Ovary (tissue), 9 donors: ENCODE measurements around the gene DPYSL5. TPM values are rescaled to one million over a fixed set of nuclear protein-coding genes. Genes with fewer than 3 reads are reported as not detected.

ENCODE experiments used
- DNase-seq, 5 donors: peaks; one replicate each; pipeline ENCODE4 v3.0.0-alpha.2; 2019 to 2020
- H3K27ac ChIP-seq, 2 donors: fragments of 200-600 bp; one replicate each; pipeline versions ENCODE4 v1.5.1 to v1.8.0; 2019 to 2022
- H3K27me3 ChIP-seq: fragments of 200-600 bp; one replicate; pipeline ENCODE4 v1.8.0; 2022
- H3K36me3 ChIP-seq: fragments of 200-600 bp; sonication (generic); one replicate; pipeline ENCODE4 v1.5.1; 2019
- H3K4me1 ChIP-seq: one replicate; pipeline ENCODE4 v1.8.1; 2013; ENCODE audit warnings: mild to moderate bottlenecking, moderate library complexity; ENCODE audit not compliant: insufficient read depth
- H3K4me3 ChIP-seq: fragments of 200-600 bp; sonication (generic); one replicate; pipeline ENCODE4 v1.5.1; 2017
- H3K9me3 ChIP-seq, 2 donors: fragments of 200-600 bp in 1 of 2; sonication (generic) in 1 of 2; one replicate each; pipeline versions ENCODE4 v1.5.1 to v1.8.1; 2013 to 2019; ENCODE audit warnings: mild to moderate bottlenecking in 1 of 2, moderate library complexity in 1 of 2
- EP300 ChIP-seq: sonication (generic); formaldehyde crosslinking; IDR thresholded peaks from one replicate; pipeline ENCODE4 v1.6.1; 2017; ENCODE audit warnings: antibody characterized with exemption
- POLR2A ChIP-seq: fragments of 450-650 bp; IDR thresholded peaks from one replicate; pipeline ENCODE4 v1.6.1; 2017; ENCODE audit warnings: antibody characterized with exemption, mild to moderate bottlenecking, moderate library complexity
- WGBS, 3 donors: extraction: QIAGEN DNeasy Blood & Tissue Kit in 1 of 3; methylation state at CpG; one replicate each; pipeline versions ENCODE4 v1.1.5 to v1.1.7; 2013 to 2017; 5-methylcytosine and 5-hydroxymethylcytosine counted together
- intact Hi-C, 4 donors: fragments of 100-400 bp; cut with DNase I; formaldehyde crosslinking; loops; one replicate each; pipeline versions ENCODE4 v1.11.0 to v1.15.1; 2022 to 2023
- polyA plus RNA-seq, 2 donors: library from polyadenylated mRNA; stranded (reverse); fragments of 200-250 nt in 1 of 2; fragments of 350-450 nt in 1 of 2; fragmentation: Illumina TruSeq in 1 of 2; extraction: RNeasy Lipid Tissue Mini Kit (QIAGEN cat#74804) in 1 of 2; gene quantifications; one replicate each; pipeline ENCODE4 v1.2.3, GENCODE V29; 2013 to 2014
- total RNA-seq, 7 donors: library from RNA; depleted of rRNA in 2 of 7; stranded (reverse); fragments of >200 nt in 2 of 7; fragmentation: NEBNext Ultra II Directional in 3 of 7; extraction: Animal tissue kit (Norgen Biotek cat#: 25700) in 3 of 7; gene quantifications; one replicate each; pipeline versions ENCODE4 v1.1.0 to v1.2.4, GENCODE V29; 2016 to 2023
- TF ChIP-seq, protein P1 (sequence below), 3 donors: fragments of 450-650 bp in 2 of 3; fragments of 200-600 bp in 1 of 3; IDR thresholded peaks; one replicate each; pipeline versions ENCODE4 v1.5.1 to v1.8.0; 2016 to 2022; ENCODE audit warnings: antibody characterized with exemption in 3 of 3, mild to moderate bottlenecking in 1 of 3
- donor health status: DM: no; HTN: no; CAD: no; lungs with moderate emphysema.
- donor health status: DM: no; HTN: no; CAD: no.
- donor health status: Bipolar disorder and iron deficiency.
- donor health status: DM: yes; HTN: yes; CAD: no.
- donor health status: DM: no; HTN: no; CAD: no.
- donor health status: DM: yes; HTN: yes; CAD: no.

DPYSL5 gene
- total and polyA plus RNA-seq, 9 donors = 0.05 to 0.78 (median 0.17) TPM; not detected in 3

DNA sequence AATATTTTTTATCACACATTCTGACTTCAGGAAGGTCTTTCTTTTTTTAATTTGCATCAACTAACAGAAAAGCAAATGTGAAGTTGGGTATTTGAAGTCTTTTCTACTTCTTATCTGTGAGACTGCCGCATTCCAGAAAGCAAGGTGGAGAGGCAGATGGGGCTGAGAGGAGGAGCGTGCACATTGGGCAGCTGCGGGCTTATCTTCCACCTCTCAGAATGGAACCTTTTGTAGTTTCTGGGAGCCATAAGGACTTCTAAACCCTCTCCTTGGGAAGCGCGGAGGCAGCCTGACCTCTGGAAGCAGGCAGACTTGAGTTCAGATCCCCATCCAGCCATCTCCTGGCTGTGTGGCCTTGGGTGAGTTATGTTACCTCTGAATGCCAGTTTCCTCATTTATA lies 126.4 kb downstream of the DPYSL5 start:
- Histone ChIP-seq H3K27me3 (no peaks in the 10 kb centered on the region), H3K4me1 (peaks cover 4% of the 10 kb centered on the region), H3K4me3 (no peak overlapping the region), H3K27ac (no peak overlapping the region), H3K36me3 (no peaks in the 10 kb centered on the region), H3K9me3 (no peaks in the 10 kb centered on the region)
- TF ChIP-seq, protein P1, sequence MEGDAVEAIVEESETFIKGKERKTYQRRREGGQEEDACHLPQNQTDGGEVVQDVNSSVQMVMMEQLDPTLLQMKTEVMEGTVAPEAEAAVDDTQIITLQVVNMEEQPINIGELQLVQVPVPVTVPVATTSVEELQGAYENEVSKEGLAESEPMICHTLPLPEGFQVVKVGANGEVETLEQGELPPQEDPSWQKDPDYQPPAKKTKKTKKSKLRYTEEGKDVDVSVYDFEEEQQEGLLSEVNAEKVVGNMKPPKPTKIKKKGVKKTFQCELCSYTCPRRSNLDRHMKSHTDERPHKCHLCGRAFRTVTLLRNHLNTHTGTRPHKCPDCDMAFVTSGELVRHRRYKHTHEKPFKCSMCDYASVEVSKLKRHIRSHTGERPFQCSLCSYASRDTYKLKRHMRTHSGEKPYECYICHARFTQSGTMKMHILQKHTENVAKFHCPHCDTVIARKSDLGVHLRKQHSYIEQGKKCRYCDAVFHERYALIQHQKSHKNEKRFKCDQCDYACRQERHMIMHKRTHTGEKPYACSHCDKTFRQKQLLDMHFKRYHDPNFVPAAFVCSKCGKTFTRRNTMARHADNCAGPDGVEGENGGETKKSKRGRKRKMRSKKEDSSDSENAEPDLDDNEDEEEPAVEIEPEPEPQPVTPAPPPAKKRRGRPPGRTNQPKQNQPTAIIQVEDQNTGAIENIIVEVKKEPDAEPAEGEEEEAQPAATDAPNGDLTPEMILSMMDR (IDR thresholded peaks at IDR 0.05) = no peak
- no peak for TF ChIP-seq EP300
- intact Hi-C loops = loop anchor here in 2 of 4 donors (10.0 kb wide), 1 partner anchor 110 kb away; the partner anchor contains the start of gene KHK (in 2 of the 2)
- 67 to 78% (median 70%) methylated on average over 5 of the region's 5 CpGs for WGBS, 3 donors
- no peak for DNase-seq

DNA sequence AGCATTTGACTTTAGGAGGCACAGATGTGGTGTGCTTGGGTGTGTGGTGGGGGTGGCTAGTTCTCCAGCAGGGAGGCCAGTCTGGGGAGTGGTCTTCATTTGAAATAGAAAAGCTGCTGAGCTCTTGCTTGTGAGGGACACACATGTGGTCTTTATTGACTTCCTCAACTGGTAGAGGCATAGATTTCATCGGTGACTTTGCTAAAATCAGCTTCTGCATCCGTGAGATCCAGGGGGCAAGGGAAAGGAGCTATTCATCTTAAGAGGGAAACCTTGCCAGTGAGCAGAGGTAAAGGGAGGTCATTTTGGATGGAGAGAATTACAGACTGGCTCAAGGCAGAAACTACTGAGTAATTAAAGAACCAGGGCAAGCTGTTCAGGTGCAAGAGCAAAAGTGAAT lies 127.2 kb downstream of the DPYSL5 start:
- Histone ChIP-seq H3K36me3 (no peaks in the 10 kb centered on the region), H3K4me3 (no peak overlapping the region), H3K27ac (no peak overlapping the region), H3K9me3 (no peaks in the 10 kb centered on the region), H3K27me3 (no peaks in the 10 kb centered on the region), H3K4me1 (peaks cover 9% of the 10 kb centered on the region)
- WGBS, 3 donors = 56 to 67% (median 65%) methylated on average over 2 of the region's 2 CpGs
- no peak for DNase-seq
- intact Hi-C loops = loop anchor here in 2 of 4 donors (5.0 to 10.0 kb wide), 2 partner anchors 37 to 110 kb away; partner anchors contain the start of gene KHK (in 2 of the 2)
- TF ChIP-seq EP300 = no peak
- TF ChIP-seq POLR2A = no peak
- TF ChIP-seq, protein P1 (IDR thresholded peaks at IDR 0.05) = no peak

DNA sequence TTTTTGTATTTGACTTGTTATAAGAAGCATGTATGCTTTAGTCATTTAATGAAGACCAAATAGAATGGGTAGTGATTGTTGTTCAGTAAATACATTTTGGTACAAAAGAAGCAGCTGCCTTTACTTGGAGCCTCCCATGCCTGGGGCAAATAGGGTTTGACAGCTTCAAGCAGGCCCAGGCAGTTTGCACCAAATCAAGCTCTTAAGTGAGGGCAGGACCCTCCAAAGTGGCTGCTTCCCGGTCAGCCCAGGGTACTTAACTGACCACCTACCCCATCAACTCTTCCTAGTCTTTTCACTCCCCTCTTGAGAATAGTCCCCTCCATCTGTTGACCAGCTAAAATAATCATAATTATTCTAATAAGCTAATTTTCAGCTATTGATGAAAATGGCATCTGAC lies 127.7 kb downstream of the DPYSL5 start:
- no peak for DNase-seq

GRCh38 chr2:26976237-26976636 lies 128.3 kb downstream of the DPYSL5 start:
- Histone ChIP-seq H3K36me3 (no peaks in the 10 kb centered on the region), H3K9me3 (no peaks in the 10 kb centered on the region), H3K27me3 (no peaks in the 10 kb centered on the region), H3K27ac (no peak overlapping the region), H3K4me3 (no peak overlapping the region), H3K4me1 (peaks cover 11% of the 10 kb centered on the region)
- no peak for TF ChIP-seq EP300
- no peak for TF ChIP-seq POLR2A
- TF ChIP-seq, protein P1 (IDR thresholded peaks at IDR 0.05) = no peak
- 67 to 73% (median 71%) methylated on average over 5 of the region's 5 CpGs for WGBS, 3 donors
- DNase-seq = no peak
- intact Hi-C loops = loop anchor here in 2 of 4 donors (5.0 to 10.0 kb wide), 2 partner anchors 36 to 109 kb away; partner anchors contain the start of gene KHK (in 2 of the 2)

More for the DNA sequence above, 127.7 kb downstream of the DPYSL5 start:
- TF ChIP-seq POLR2A (no peak), EP300 (no peak)
- TF ChIP-seq, protein P1 (IDR thresholded peaks at IDR 0.05) = no peak
- intact Hi-C loops = loop anchor here in 2 of 4 donors (5.0 to 10.0 kb wide), 2 partner anchors 37 to 109 kb away; partner anchors contain the start of gene KHK (in 2 of the 2)
- H3K36me3 ChIP-seq = no peaks in the 10 kb centered on the region
- H3K27me3 ChIP-seq = no peaks in the 10 kb centered on the region
- WGBS, 3 donors = 78 to 84% (median 81%) methylated on average over 1 of the region's 1 CpG
- H3K27ac ChIP-seq = no peak overlapping the region
- H3K4me3 ChIP-seq = no peak overlapping the region
- H3K4me1 ChIP-seq = peaks cover 9% of the 10 kb centered on the region
- no peaks in the 10 kb centered on the region for H3K9me3 ChIP-seq
